ENCODE data around the gene CER1.

DNA sequence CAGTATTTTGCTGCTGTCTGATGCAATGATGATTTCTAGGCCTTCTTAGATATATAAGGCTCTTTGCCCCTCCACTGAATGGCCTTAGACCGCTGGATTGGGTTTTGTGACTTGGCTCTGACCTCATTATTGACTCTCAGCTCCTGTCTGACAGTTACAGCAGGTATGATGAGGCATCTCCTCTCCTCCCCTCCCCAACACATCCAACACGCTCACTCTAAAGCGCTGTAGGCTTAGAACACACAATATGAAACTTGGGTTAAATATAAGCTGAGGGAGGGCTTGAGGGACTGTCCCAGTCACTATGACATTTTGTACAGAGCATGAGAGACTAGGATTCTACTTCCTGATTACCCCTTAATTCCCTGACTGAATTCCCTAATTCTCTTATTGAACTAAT lies 18.8 kb upstream of the CER1 start:
- TF ChIP-seq ZNF274 (IDR thresholded peaks at IDR 0.05; ENCODE audit: low read depth, low read length) (no peak), YY1 (IDR thresholded peaks at IDR 0.05; ENCODE audit: insufficient read depth, insufficient read length) (no peak)
